IMR-90 (cell line): ENCODE data around the gene PKN3. TPM values are rescaled to one million over a fixed set of nuclear protein-coding genes. Genes with fewer than 3 reads are reported as not detected.

Experiments used
- ATAC-seq: fragments of 200-7000 bp; cut with Tn5 transposase; 2 replicates; pipeline ENCODE4 v1.9.1; 2020; ENCODE audit warnings: low read depth, mild to moderate bottlenecking, moderate library complexity
- BruUV-seq: library from RNA; stranded (reverse); fragments of 400-500 nt; replicated peaks from 2 replicates; lab custom pipeline; 2021; lab: Mats Ljungman, UMichigan
- CTCF ChIA-PET: fragments of 300-600 bp; formaldehyde crosslinking; extraction: SDS; loops from one replicate; lab custom pipeline; 2021; ENCODE audit warnings: antibody characterized with exemption; lab: Yijun Ruan, JAX
- POLR2A ChIA-PET: fragments of 300-600 bp; sonication (Branson Sonifier 250); formaldehyde crosslinking; loops from one replicate; lab custom pipeline; 2022; ENCODE audit warnings: antibody characterized with exemption; ENCODE audit not compliant: unreplicated experiment; lab: Charles Lee
- DNase-seq: peaks from one replicate; pipeline ENCODE4 v3.0.0; 2013
- H2AFZ ChIP-seq: replicated peaks from 2 replicates; pipeline ENCODE3; 2013; ENCODE audit warnings: low read length, mild to moderate bottlenecking; ENCODE audit not compliant: poor library complexity
- H2AK5ac ChIP-seq: 2 replicates; pipeline ENCODE4 v1.6.1; 2013; ENCODE audit warnings: low read depth, low read length, inconsistent platforms
- H2AK9ac ChIP-seq: replicated peaks from 2 replicates; pipeline ENCODE3; 2013; ENCODE audit warnings: mild to moderate bottlenecking, low read depth, low read length, moderate library complexity; ENCODE audit not compliant: poor library complexity
- H2BK120ac ChIP-seq: 2 replicates; pipeline ENCODE4 v1.6.1; 2013; ENCODE audit warnings: low read depth, low read length, inconsistent platforms
- H2BK15ac ChIP-seq: 3 replicates; pipeline ENCODE4 v1.6.1; 2013; ENCODE audit warnings: low read depth, low read length, inconsistent platforms
- H2BK20ac ChIP-seq: 2 replicates; pipeline ENCODE4 v1.6.1; 2013; ENCODE audit warnings: low read depth, mild to moderate bottlenecking, inconsistent platforms, low read length, moderate library complexity
- H2BK5ac ChIP-seq: 2 replicates; pipeline ENCODE4 v1.6.1; 2013; ENCODE audit warnings: mild to moderate bottlenecking, low read depth, low read length, inconsistent platforms; ENCODE audit not compliant: poor library complexity, severe bottlenecking
- H3K14ac ChIP-seq: replicated peaks from 2 replicates; pipeline ENCODE4 v1.6.1; 2013; ENCODE audit warnings: low read depth, low read length, inconsistent platforms
- H3K18ac ChIP-seq: 2 replicates; pipeline ENCODE4 v1.6.1; 2013; ENCODE audit warnings: low read depth, low read length, control low read depth
- H3K23ac ChIP-seq: 2 replicates; pipeline ENCODE4 v1.6.1; 2013; ENCODE audit warnings: low read depth, low read length, inconsistent platforms
- H3K27ac ChIP-seq: 2 replicates; pipeline ENCODE4 v1.5.1; 2013; ENCODE audit warnings: mild to moderate bottlenecking, control low read depth, low read length; ENCODE audit not compliant: insufficient read depth
- H3K27me3 ChIP-seq: 2 replicates; pipeline ENCODE4 v1.6.1; 2013; ENCODE audit warnings: low read length; ENCODE audit not compliant: control insufficient read depth, insufficient read depth
- H3K36me3 ChIP-seq: 2 replicates; pipeline ENCODE4 v1.6.1; 2013; ENCODE audit warnings: low read length, mixed read lengths; ENCODE audit not compliant: control insufficient read depth, insufficient read depth
- H3K4ac ChIP-seq: 2 replicates; pipeline ENCODE4 v1.6.1; 2013; ENCODE audit warnings: low read depth, low read length, inconsistent platforms
- H3K4me1 ChIP-seq: 2 replicates; pipeline ENCODE4 v1.6.1; 2013; ENCODE audit warnings: low read length, mixed read lengths; ENCODE audit not compliant: control insufficient read depth, insufficient read depth
- H3K4me2 ChIP-seq: 2 replicates; pipeline ENCODE4 v1.6.1; 2013; ENCODE audit warnings: low read depth, mild to moderate bottlenecking, control low read depth, low read length, moderate library complexity
- H3K4me3 ChIP-seq: 2 replicates; pipeline ENCODE4 v1.5.1; 2013; ENCODE audit warnings: low read depth, mild to moderate bottlenecking, control low read depth, low read length, moderate library complexity; ENCODE audit not compliant: insufficient read depth
- H3K56ac ChIP-seq: 2 replicates; pipeline ENCODE4 v1.6.1; 2013; ENCODE audit warnings: low read length, inconsistent platforms; ENCODE audit not compliant: insufficient read depth; ENCODE audit errors: extremely low read depth
- H3K79me1 ChIP-seq, 2 experiments: 2 replicates each; pipeline ENCODE4 v1.6.1; 2013; ENCODE audit warnings: low read length in 2 of 2, inconsistent platforms in 1 of 2, low read depth in 1 of 2
- H3K9ac ChIP-seq: 2 replicates; pipeline ENCODE4 v1.6.1; 2013; ENCODE audit warnings: low read depth, low read length, control low read depth
- H3K9me1 ChIP-seq: 2 replicates; pipeline ENCODE4 v1.6.1; 2013; ENCODE audit warnings: low read length, inconsistent platforms; ENCODE audit not compliant: insufficient read depth
- H3K9me3 ChIP-seq: 2 replicates; pipeline ENCODE4 v1.6.1; 2013; ENCODE audit warnings: low read length; ENCODE audit not compliant: control insufficient read depth, insufficient read depth
- H4K20me1 ChIP-seq: 2 replicates; pipeline ENCODE4 v1.6.1; 2013; ENCODE audit warnings: low read length, inconsistent platforms; ENCODE audit not compliant: insufficient read depth
- H4K5ac ChIP-seq: 2 replicates; pipeline ENCODE4 v1.6.1; 2013; ENCODE audit warnings: mild to moderate bottlenecking, low read depth, low read length, control low read depth
- H4K8ac ChIP-seq, 2 experiments: 2 replicates each; pipeline ENCODE4 v1.6.1; 2013; ENCODE audit warnings: low read depth in 2 of 2, low read length in 2 of 2, control low read depth in 1 of 2, inconsistent platforms in 1 of 2
- H4K91ac ChIP-seq: 2 replicates; pipeline ENCODE4 v1.6.1; 2013; ENCODE audit warnings: low read depth, low read length, inconsistent platforms; ENCODE audit not compliant: insufficient read depth
- BHLHE40 ChIP-seq: fragments of 150-350 bp; IDR thresholded peaks from 2 replicates; pipeline ENCODE4 v1.6.1; 2016; ENCODE audit warnings: mild to moderate bottlenecking, low read depth, low read length
- FOS ChIP-seq: fragments of 150-350 bp; IDR thresholded peaks from 2 replicates; pipeline ENCODE4 v1.6.1; 2016; ENCODE audit warnings: low read depth, low read length
- NFE2L2 ChIP-seq: fragments of 150-350 bp; IDR thresholded peaks from 2 replicates; pipeline ENCODE4 v1.6.1; 2016; ENCODE audit warnings: low read depth, mild to moderate bottlenecking, low read length
- RCOR1 ChIP-seq: IDR thresholded peaks from 2 replicates; pipeline ENCODE4 v1.6.1; 2012; ENCODE audit warnings: mild to moderate bottlenecking, low read length, improper control_type of control experiment; ENCODE audit not compliant: insufficient replicate concordance
- RFX5 ChIP-seq: IDR thresholded peaks from 2 replicates; pipeline ENCODE4 v1.8.0; 2012; ENCODE audit warnings: low read depth, mild to moderate bottlenecking, low read length, moderate library complexity
- SMC3 ChIP-seq: fragments of 150-350 bp; IDR thresholded peaks from 2 replicates; pipeline ENCODE4 v1.6.1; 2016; ENCODE audit warnings: low read depth, mild to moderate bottlenecking, antibody characterized with exemption, low read length, moderate library complexity
- WGBS, 2 experiments: methylation state at CpG; one replicate each; pipeline versions ENCODE4 v1.1.5 to v1.1.7; 2013; ENCODE audit warnings: missing lambda C conversion rate in 2 of 2; ENCODE audit not compliant: insufficient read length in 1 of 2; ENCODE audit errors: extremely low coverage in 2 of 2; 5-methylcytosine and 5-hydroxymethylcytosine counted together
- dilution Hi-C: fragments of 300-500 bp; cut with HindIII; formaldehyde crosslinking; loops from one replicate; pipeline ENCODE4 v1.14.3; 2018; ENCODE audit warnings: low sequenced_read_pairs; ENCODE audit not compliant: unreplicated experiment
- in situ Hi-C: fragments of 300-500 bp; cut with MboI; formaldehyde crosslinking; loops from 3 replicates; pipeline ENCODE4 v1.14.3; 2019; ENCODE audit warnings: low sequenced_read_pairs, inconsistent platforms, mixed read lengths
- intact Hi-C: fragments of 100-400 bp; cut with micrococcal nuclease; formaldehyde crosslinking; loops from 2 replicates; pipeline ENCODE4 v1.10.0; 2022
- polyA plus RNA-seq, 3 experiments: library from polyadenylated mRNA; depleted of rRNA; stranded (reverse); fragments of >200 nt; gene quantifications; 2 replicates each; pipeline ENCODE4 v1.2.3, GENCODE V29; 2012; ENCODE audit warnings: low replicate concordance in 1 of 3
- total RNA-seq: library from RNA; depleted of rRNA; stranded (reverse); fragments of >200 nt; gene quantifications from 2 replicates; pipeline ENCODE4 v1.2.3, GENCODE V29; 2012

PKN3 gene
- total and polyA plus RNA-seq, 2 of the 4 experiments (the other 2 are of a cell fraction), result 1.6 to 3.8 TPM

DNA sequence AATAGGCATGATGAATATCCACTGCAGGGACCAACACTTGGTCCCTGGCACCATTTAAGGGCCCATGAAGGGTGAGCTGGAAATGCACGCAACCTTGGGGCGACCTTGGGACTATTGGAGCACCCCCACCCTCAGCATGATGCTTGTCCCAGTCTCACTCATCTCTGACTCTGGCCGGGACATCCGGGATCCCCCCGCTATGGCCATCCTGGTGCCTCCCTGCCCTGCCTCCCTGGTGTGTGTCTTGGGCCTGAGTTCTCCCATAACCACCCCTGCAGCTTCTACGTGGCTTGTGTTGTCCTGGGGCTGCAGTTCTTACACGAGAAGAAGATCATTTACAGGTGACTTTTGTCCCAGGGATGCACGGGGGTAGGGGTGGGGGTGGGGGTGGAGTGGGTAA, 15.7 kb downstream of the PKN3 start:
- no peak overlapping the region for H3K4me3 ChIP-seq
- BruUV-seq, result no TSS peak
- H3K56ac ChIP-seq, result no peak overlapping the region
- H4K8ac ChIP-seq, result no peak overlapping the region
- H4K5ac ChIP-seq, result no peak overlapping the region
- H4K91ac ChIP-seq, result no peak overlapping the region
- H3K4me2 ChIP-seq, result no peak overlapping the region
- H3K23ac ChIP-seq, result no peak overlapping the region
- ChIA-PET POLR2A (interaction anchor here (0.6 kb wide), 1 partner anchor 16 kb away, joined by 3 read pairs; no protein-coding TSS in a partner anchor), CTCF (no interaction called here)
- TF ChIP-seq RCOR1, result no peak
- no peak for TF ChIP-seq FOS
- no peak for TF ChIP-seq RFX5
- no peak for TF ChIP-seq BHLHE40
- TF ChIP-seq SMC3, result no peak
- TF ChIP-seq NFE2L2, result no peak
- no peak overlapping the region for H2BK5ac ChIP-seq
- H3K4ac ChIP-seq, result no peak overlapping the region
- peaks cover 0 to 3% of the 10 kb centered on the region in 2 experiments; a peak in 1 of 4 replicates for H3K79me1 ChIP-seq
- WGBS, 2 experiments, result 87% methylated on average over 2 of the region's 8 CpGs; no CpG with 5 or more reads in 1 of the 2 experiments
- ATAC-seq, result no peak
- no peak overlapping the region for H2BK20ac ChIP-seq
- no peak overlapping the region for H3K9ac ChIP-seq
- no peaks in the 10 kb centered on the region for H3K27me3 ChIP-seq
- no peak for DNase-seq
- H2AK5ac ChIP-seq, result no peak overlapping the region
- no peaks in the 10 kb centered on the region for H3K4me1 ChIP-seq
- in situ Hi-C loops (no loop called here), intact Hi-C loops (no loop called here), dilution Hi-C loops (no loop called here)
- H3K36me3 ChIP-seq, result peaks cover 3% of the 10 kb centered on the region
- no peaks in the 10 kb centered on the region for H3K9me1 ChIP-seq
- H2AK9ac ChIP-seq, result no peak overlapping the region
- H3K18ac ChIP-seq, result no peak overlapping the region
- no peak overlapping the region for H2AFZ ChIP-seq
- no peaks in the 10 kb centered on the region for H4K20me1 ChIP-seq
- no peak overlapping the region for H2BK120ac ChIP-seq
- H3K27ac ChIP-seq, result no peak overlapping the region
- no peak overlapping the region for H3K14ac ChIP-seq
- no peaks in the 10 kb centered on the region for H3K9me3 ChIP-seq
- no peak overlapping the region for H2BK15ac ChIP-seq
